Ecto neural progenitor cell (in vitro differentiated cells): Measurements from ENCODE around the gene SOX18.

ENCODE experiments used
- DNase-seq: peaks from one replicate; pipeline ENCODE4 v3.0.0-alpha.2; 2018; ENCODE audit warnings: low spot score

The SOX18 gene

GRCh38 chr20:64051561-64052325, 2.3 kb upstream of the SOX18 start:
- no peak for DNase-seq

- DNase-seq, result no peak
Measured at GRCh38 chr20:64051033-64051452, 1.6 kb upstream of the SOX18 start.

GRCh38 chr20:64050261-64051032, 1.0 kb upstream of the SOX18 start:
- peak; percentile 51 for DNase-seq

GRCh38 chr20:64049878-64050260, 430 bp upstream of the SOX18 start:
- peak; percentile 54 for DNase-seq

GRCh38 chr20:64048402-64049044, 916 bp downstream of the SOX18 start:
- peak; percentile 62 for DNase-seq

- no peak for DNase-seq
Measured at GRCh38 chr20:64047968-64048401, 1.5 kb downstream of the SOX18 start.

- DNase-seq, result no peak
Measured at GRCh38 chr20:64047046-64047389, 2.4 kb downstream of the SOX18 start.

GRCh38 chr20:64045346-64046011, 4.0 kb downstream of the SOX18 start:
- no peak for DNase-seq

GRCh38 chr20:64044484-64045247, 4.8 kb downstream of the SOX18 start:
- no peak for DNase-seq

- DNase-seq, result no peak
Measured at GRCh38 chr20:64043768-64044167, 5.7 kb downstream of the SOX18 start.

- no peak for DNase-seq
Measured at GRCh38 chr20:64042054-64042781, 7.2 kb downstream of the SOX18 start.

GRCh38 chr20:64041781-64042053, 7.7 kb downstream of the SOX18 start:
- DNase-seq, result no peak

- DNase-seq, result no peak
Measured at GRCh38 chr20:64041040-64041780, 8.2 kb downstream of the SOX18 start.

- no peak for DNase-seq
Measured at GRCh38 chr20:64040231-64041039, 9.0 kb downstream of the SOX18 start.

- no peak for DNase-seq
Measured at GRCh38 chr20:64039293-64040160, 9.9 kb downstream of the SOX18 start.

- DNase-seq, result peak; percentile 87
Measured at GRCh38 chr20:64038565-64039292, 10.7 kb downstream of the SOX18 start.

- no peak for DNase-seq
Measured at GRCh38 chr20:64038224-64038564, 11.2 kb downstream of the SOX18 start.
